HG03520 (cell line): ENCODE results near the gene RGS14.

Source experiments
- ATAC-seq: cut with Tn5 transposase; IDR thresholded peaks from one replicate; pipeline ENCODE4 v1.9.1; 2021; ENCODE audit warnings: mild to moderate bottlenecking, moderate library complexity; ENCODE audit not compliant: unreplicated experiment

RGS14 gene, protein sequence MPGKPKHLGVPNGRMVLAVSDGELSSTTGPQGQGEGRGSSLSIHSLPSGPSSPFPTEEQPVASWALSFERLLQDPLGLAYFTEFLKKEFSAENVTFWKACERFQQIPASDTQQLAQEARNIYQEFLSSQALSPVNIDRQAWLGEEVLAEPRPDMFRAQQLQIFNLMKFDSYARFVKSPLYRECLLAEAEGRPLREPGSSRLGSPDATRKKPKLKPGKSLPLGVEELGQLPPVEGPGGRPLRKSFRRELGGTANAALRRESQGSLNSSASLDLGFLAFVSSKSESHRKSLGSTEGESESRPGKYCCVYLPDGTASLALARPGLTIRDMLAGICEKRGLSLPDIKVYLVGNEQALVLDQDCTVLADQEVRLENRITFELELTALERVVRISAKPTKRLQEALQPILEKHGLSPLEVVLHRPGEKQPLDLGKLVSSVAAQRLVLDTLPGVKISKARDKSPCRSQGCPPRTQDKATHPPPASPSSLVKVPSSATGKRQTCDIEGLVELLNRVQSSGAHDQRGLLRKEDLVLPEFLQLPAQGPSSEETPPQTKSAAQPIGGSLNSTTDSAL

DNA sequence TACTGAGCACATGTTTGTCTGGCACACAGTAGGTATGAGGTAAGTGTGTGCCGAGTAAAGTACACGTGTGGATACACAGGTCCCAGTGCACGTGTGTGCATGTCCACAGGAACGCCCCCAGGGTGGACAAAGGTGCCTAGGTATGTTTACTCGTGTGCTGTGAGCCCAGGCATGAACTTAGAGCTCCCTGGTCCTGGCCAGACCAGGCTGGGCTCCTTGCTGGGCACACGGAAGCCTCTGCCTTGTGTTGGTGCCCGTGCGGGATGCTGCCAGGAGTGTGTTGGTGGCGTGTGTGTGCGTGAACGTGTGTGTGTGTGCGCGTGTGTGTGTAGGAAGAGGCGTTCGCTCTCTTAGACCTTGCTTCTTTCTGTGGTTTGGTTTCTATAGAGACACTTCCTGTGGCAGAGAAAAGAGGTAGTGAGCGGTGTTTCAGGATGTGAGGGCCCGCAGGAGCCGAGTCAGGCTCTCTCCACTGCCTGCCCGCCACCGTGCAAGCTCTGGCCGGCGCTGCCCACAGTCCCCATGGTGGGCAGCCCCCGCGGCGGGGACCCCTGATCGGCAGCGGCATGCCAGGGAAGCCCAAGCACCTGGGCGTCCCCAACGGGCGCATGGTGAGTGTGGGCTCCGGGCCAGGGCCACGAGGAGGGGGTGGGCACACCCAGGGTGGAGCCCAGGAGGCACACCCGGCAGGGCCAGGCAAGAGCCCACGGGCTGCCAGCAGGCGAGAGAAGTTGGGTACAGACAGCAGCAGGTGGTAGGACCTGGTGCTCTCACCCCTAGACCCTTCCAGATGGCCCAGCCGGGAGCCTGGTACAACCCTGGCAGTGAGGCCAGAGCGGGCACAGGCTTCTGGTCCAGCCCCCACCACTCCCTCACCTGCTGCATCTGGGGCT lies at the start of gene RGS14:
Gene RGS14 (plus strand): TSS at position 466 of the 893 bp plus-strand sequence. CDS start 101 bp downstream, at position 567.
- ATAC-seq = peak; percentile 89

DNA sequence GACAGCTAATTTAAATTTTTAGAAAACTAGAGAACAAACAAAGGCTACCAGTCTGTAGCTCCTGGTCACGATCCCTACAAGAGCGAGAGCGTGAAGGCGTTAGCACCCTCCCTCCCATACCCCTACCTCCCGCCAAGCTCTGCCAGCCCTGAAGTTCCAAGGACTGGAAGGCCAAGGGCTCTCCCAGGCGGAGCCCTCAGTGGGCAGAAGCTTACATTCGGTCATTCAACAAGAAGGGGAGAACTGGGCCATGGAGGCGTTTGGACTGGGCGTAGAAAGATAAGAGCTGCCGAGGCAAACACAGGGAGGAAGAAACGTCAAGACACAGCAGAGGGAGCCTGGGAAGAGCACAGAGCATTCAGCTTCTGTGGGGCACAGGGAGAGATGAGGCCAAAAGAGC lies 49.0 kb upstream of the RGS14 start:
- ATAC-seq = no peak

DNA sequence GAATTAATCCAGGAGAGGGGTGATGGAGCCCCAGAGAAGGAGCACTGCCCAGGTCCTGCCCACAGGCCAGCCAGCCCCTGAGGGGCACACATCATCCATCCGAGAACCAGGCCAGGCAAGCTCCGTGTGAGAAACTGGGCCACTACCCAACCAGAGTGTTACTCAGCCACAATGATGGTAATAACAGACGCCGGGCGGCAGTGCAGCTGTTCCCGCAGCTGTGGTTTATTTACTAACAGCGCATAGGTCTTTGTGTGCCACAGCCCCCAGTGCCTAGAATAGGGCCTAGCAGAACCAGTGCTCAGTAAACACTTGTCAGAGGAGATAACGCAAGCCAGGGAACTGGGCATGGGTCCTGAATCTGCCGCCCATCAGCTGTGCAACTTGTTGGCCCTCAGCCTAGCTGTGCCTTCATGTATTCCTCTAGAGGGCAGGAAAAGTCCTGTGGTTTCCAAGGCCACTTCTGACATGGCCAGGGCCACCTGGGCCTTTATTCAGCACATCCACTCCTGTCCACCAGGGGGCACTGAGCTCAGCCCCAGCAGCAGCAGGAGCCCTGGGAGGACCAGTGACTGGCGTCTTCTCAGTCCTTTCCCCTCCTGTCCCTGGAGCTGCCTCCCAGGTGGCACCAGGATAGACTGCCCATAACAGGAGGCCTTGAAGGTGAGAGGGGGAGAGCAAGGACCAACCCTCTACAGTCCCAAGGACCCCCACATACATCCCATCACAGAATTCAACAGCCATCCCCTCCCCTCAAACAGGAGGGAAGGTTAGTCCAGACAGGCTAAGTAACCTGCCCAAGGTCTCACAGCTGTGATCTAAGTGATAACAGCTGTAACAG lies 48.2 kb upstream of the RGS14 start:
- ATAC-seq = no peak

DNA sequence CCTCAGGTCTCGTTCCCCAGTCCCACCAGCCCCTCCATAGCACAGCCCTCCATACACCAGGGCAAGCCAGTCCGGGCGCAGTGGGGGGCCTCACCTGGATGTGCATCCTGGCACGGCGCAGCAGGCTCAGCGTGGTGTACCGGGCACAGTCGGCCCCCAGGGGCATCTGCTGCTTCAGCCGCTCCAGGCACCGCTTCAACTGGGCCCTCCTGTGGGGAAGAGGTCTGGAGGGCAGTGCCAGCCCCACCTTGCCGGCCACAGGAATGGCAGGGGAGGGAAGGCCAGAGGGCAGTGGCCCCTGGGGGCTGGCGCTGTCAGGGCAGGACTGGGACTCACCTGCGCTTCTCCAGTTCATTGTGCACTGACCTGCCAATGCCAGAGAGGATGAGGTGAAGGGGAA lies 47.4 kb upstream of the RGS14 start:
- ATAC-seq = no peak

DNA sequence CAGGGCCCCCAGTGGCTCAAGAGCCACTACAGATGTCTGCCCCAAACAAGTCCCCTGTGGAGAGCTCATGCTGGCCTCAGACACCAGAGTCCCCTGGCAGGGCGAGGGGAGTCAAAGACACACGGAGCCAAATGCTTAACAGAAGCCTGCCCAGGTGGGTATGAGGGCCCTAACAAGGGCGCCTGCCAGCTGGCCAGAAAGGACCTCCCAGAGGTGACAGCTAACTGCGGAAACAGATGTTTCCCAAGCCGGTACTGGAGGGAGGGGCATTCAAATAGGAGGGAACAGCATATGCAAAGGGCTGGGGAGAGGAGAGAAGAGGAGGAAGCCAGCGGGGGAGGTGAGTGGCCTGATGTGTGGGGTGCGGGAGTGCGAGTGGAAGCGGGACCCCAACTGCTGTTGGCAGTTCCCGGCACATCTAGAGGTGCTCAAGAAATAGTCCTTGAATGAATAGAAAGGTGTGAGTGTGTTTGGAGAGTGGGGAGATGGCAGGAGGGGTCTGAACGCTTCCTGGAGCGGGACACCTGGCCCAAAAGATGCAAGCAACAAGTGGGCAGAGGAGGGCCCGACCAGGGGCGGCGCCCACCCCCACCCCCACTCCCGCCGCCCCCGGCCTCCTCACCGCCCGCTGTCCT lies 46.9 kb upstream of the RGS14 start:
- ATAC-seq = no peak

DNA sequence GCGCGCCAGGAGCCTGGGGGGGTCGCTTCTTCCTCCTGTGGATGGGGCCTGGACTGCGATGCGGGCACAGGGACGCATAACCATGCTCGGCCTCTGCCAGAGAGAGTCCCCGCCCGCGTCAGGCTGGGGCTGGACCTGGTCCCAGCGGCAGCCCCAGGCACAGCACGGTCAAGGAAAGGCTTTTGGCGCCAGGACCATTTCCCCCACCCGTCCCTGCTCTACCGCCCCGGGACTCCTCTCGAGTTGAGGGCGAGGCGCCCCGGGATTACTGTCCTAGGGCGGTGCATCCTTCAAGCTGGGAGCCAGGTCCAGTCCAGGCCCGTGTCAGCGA lies 46.4 kb upstream of the RGS14 start:
- ATAC-seq = no peak

DNA sequence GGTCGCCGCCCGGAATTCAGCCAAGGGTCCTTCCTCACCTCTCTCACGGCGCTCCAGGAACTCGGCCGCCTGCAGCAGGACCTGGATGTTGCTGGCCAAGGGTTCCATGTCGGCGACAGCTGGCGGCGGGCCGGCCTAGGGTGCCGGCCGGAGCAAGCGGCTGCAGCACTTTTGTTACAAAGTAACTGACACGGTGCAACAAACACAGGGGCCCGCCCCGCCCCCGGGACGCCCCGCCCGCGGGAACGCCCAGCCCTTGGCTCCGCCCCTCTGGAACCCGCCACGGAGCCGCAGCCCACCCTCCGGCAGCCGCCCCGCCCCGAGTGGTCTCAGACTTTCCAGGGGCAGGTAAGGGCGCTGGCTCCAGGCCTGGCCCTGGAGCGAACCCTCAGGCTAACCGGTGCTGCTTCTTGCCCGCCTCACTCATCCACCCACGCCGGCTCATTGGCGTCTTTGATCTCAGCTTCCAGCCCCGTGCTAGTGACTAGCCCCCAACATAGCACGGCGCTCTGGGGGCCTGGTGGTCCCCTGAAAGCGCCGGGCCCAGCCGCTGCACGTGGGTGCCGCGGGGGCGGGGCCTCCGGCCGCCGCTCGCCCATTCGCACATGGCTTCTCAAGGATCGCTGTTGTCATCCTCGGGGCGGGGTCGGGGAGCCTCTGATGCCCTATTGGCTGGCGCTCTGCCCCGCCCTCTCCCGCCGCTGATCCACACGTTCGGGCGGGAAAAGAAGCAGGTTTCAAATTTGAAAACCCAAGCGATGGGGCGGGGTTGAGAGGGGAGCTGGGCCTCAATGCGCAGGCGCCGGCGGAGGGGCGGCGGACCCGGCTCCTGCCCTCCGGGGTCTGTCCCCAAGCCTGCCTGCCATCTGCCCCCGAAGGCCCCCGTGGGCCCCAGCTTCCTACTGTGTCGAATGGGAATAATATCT lies 45.7 kb upstream of the RGS14 start, which contains the start of gene MXD3:
Gene MXD3 (minus strand): TSS at position 176 of the 926 bp plus-strand sequence. CDS start 68 bp downstream, at position 108.
- ATAC-seq = peak; percentile 70

DNA sequence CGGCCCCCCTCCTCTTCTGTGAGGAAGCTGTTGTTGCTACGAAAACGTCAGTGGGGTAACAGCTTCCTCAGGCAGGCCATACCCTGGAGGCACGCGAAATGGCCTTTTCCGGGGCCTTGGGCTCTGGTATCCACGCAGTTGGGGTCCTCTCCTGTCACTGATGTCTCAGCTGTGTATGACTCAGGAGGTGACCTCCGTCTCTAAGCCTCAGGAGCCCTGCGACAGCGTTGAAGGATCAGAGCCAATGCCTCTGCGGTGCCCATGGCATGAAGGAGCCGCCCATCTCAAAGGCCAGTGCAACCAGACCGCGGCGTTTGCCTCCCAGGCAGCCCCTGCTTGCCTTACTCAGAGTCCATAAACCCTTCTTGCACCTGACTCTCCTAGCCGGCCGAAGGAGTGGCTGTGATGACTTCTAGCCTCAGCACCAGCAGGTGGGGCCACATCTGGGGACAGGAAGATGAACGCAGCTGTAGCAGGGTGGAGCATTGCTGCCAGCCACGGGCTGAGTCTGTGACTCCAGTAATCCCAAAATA lies 45.0 kb upstream of the RGS14 start:
- peak; percentile 6 for ATAC-seq

DNA sequence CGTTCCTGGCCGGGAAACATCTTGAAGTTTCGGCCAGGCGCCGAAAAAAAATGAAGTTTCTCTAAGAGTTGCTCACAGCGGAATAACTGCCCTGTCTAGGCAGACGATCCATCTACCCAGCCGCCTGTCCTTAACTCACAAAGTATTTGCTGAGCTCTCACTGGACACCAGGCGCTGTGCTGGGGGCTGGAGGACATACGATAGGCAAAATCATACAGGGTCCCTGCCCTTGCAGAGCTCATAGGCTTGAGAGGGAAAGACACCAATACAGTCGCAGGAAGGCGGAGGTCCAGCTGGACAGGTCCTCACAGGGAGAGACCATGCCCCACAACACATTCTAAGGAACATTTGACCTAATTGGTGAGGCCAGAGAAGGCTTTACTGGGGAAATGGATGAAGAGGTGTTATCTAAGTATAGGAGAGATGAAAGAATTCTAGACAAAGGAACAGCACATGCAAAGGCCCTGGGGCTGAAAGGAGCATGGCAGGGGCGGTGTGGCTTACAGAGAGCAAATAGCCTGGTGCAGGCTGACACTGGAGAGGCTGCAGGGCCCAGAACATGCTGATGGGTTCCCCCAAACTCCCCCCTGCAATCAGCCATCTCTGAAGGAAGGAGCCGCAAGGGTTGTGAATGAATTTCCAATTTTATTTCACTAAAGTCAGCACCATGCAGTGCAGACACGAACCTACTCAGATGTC lies 44.0 kb upstream of the RGS14 start:
- no peak for ATAC-seq

DNA sequence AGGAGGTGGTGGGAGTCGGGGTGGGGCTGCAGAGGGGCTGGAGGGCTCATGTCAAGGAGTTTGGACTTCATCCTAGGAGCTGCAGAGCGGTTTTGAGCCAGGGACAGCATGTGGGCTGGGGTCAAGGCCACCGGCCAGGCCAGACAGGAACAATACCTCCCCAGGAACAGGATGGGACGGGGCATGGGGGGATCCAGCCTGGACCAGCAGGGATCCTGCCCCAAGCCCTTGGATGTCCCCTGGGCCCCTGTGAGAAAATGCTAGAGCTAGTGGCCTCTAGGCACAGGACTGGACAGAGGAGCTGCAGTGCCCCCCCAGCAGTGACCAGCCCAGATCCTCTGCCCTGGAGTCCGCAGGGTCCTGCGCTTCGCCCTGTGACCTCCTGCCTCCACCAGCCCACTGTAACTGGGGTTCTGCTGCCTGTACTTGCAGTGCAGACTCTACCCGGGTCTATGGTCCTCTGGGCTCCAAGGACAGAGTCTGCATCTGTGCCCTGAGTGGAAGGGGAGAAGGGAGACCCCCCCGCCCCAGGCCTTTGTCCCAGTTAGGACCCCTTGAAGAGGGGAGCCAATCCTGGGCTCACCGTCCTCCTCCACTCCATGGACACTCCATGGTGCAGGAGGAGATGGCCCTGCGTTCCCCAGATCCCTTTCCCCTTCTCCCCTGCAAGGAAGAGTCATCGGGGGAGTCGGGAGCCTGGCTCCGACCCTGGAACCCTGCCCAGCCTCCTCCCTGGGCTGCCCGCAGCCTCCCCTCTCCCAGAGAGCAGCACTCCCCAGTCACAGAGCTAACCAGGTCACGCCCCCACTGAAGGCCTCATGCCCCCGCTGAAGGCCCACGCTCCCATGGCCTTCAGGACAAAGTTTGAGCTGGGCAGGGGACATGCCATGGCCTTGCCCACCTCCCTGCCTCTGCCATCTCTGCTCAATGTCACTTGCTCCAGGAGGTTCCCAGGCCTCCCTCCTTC lies 43.1 kb upstream of the RGS14 start:
- ATAC-seq = no peak

DNA sequence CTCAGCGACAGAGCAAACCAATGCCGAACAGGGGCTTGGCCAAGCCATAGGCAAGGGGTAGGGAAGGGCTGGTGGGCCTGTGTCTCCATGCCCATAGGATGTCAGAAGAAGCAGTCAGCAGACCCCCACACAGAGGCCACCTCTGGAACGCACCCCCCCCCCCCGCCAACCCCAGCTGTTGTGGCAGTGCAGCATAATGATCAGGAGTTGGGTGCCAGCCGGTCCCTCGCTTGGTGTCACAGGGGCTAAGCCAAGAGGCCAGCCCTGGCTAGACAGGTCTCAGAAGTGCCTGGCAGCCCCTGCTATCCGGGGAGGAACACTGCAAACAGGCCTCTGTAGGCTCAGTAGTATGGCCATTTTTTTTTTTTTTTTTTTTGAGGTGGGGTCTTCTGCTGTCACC lies 42.3 kb upstream of the RGS14 start:
- no peak for ATAC-seq

DNA sequence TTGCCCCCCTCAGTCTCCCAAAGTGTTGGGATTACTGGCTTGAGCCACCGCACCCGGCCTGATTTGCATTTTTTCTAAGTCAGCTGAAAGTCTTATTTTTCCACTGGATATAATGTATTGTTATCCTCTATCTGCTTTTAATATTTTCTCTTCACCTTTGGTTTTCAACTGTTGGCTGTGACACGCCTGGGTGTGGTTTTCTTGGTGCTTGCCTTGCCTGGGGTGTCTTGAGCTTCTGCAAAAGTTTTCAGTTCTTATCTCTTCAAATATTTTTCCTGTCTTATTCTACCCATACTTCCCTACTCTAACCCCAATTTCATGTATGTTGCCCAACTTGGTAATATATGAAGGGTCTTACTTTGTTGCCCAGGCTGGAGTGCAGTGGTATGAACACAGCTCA lies 41.7 kb upstream of the RGS14 start:
- no peak for ATAC-seq

DNA sequence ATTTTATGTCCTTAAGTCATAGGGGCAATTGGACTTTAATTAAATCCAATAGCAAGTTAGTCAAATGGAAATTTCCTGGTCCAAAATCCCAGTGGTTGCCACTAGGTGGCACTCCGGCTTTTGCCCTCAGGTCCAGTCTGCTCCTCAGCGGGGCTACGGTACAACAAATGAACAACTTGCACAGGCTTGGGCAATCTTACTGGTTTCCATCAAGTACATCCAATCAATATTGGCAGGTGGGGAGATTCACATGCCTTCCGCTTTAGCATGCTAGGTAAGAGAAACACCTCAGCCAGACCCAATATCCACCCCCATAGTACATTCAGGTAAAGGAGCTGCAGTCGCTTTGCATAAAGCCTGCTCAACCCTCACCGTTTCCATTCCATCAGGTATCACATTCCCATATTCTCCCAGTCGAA lies 39.8 kb upstream of the RGS14 start:
- ATAC-seq = no peak

DNA sequence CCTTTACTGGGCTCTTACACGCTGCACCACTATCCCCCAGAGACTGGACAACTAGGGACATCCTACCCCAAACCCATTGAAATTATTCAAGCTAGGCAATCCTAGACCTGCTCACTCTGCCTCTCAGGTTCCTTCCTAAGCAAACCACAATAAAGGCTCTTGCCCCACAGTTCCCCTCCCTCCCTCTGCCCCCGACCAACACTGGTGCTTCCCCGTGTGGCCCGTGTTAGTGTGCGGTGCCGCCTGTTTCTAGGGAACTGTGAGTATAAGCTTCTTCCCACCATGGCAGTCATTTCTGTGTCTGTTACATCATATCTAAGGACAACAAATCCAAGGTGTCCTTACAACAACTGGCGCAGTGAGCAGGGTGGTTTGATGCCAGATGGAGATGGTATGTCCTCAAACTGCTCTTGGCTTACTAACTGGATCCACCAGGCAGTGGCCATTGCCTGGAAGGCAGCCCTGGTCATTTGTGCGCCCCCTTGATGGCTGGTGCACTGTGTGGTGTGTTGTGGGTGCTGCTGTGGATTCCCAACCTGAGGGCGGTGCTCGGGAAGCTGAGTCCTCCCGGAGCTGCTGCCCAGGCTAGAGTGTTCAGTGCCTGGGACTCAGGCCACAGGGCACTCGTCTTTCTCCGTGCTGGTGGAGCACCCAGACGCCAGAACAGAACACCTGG lies 37.7 kb upstream of the RGS14 start:
- ATAC-seq = no peak

DNA sequence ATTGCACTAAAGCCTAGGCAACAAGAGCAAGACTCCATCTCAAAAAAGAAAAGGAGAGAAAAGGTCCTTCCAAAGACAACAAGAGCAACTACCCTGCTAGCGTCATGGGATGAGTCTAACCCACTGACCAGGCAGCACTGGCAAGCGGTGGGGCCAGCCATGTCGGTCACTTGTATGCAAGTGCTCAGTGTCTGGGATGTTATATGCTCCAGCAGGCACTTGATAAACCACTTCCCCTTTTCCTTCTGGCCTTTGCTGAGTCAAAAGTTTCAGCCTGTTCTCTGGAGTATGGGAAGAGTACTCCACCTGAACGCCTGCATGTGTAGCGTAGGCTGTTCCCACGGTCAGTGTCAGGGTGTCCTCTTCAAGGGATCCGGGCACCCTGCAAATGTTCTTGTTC lies 36.8 kb upstream of the RGS14 start:
- ATAC-seq = no peak

DNA sequence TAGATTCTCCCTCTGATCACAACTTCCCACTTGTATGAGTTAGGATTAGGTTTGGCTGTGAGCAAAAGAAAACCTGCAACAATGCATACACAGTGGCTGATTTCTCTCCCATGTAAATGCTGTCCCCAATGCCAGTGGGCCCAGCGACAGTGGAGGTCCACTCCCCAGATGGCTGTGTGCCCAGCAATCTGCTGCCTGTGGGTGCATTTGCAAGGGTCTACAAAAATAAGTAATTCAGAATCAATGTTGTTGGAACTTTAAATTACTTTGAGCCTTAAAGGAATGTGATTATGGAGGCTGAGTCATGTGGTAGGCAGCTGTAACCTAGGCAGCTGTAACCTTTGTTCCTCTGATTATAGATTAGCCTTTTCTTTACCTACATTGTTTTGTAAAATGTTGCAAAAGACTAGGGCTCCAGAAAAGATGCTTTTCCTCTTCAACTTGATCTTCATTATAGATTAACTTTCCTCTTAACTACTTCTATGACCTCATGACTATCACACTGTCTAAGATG lies 31.8 kb upstream of the RGS14 start:
- ATAC-seq = no peak
